T-helper 17 cell (primary cell): ENCODE measurements around the gene ECE1. TPM values are rescaled to one million over a fixed set of nuclear protein-coding genes. Genes with fewer than 3 reads are reported as not detected.
A peak's percentile ranks its signal among the peaks of the same experiment; 100 is the strongest.

Experiments
- ATAC-seq: fragments of 150-1000 bp; cut with Tn5 transposase; 2 replicates; pipeline ENCODE4 v1.10.0; 2021; ENCODE audit warnings: mild to moderate bottlenecking, moderate library complexity
- DNase-seq, 3 donors: peaks; one replicate each; pipeline versions ENCODE4 v3.0.0 to v3.0.0-alpha.2; 2020 to 2021
- H3K9me3 ChIP-seq: one replicate; pipeline ENCODE4 v1.7.0; 2013; ENCODE audit warnings: low read length, mild to moderate bottlenecking; ENCODE audit not compliant: control insufficient read depth, poor library complexity, severe bottlenecking
- H3K27ac Mint-ChIP-seq: one replicate; pipeline ENCODE4 v1.8.0; 2022; ENCODE audit warnings: mild to moderate bottlenecking, moderate library complexity, mixed read lengths
- H3K27me3 Mint-ChIP-seq: one replicate; pipeline ENCODE4 v1.8.0; 2022; ENCODE audit warnings: mixed read lengths
- H3K36me3 Mint-ChIP-seq: one replicate; pipeline ENCODE4 v1.8.0; 2022; ENCODE audit warnings: low read depth, mixed read lengths
- H3K4me1 Mint-ChIP-seq: one replicate; pipeline ENCODE4 v1.8.0; 2022; ENCODE audit warnings: mild to moderate bottlenecking, mixed read lengths
- H3K4me3 Mint-ChIP-seq: one replicate; pipeline ENCODE4 v1.8.0; 2022; ENCODE audit warnings: mild to moderate bottlenecking, moderate library complexity, mixed read lengths
- total RNA-seq, 4 donors: library from RNA in 2 of 4; stranded (reverse) in 2 of 4; gene quantifications; one replicate each; pipeline ENCODE4 v1.2.3 and lab custom pipeline; 2022 to 2026

Gene ECE1
- total RNA-seq, 2 donors from 2014 or later = 116 to 117 TPM

GRCh38 chr1:21321963-21322680 is 31.9 kb upstream of the ECE1 start:
- H3K27ac Mint-ChIP-seq = peak overlapping the region; percentile 84
- DNase-seq (no peak), ATAC-seq (no peak)
- H3K4me1 Mint-ChIP-seq = peaks cover 39% of the 10 kb centered on the region
- H3K36me3 Mint-ChIP-seq = peaks cover 2% of the 10 kb centered on the region
- H3K27me3 Mint-ChIP-seq = no peaks in the 10 kb centered on the region
- no peaks in the 10 kb centered on the region for H3K9me3 ChIP-seq
- H3K4me3 Mint-ChIP-seq = peak overlapping the region; percentile 66

- DNase-seq (no peak), ATAC-seq (no peak)
- no peaks in the 10 kb centered on the region for H3K9me3 ChIP-seq
- Mint-ChIP-seq H3K27ac (peak overlapping the region; percentile 70), H3K4me1 (peaks cover 36% of the 10 kb centered on the region), H3K27me3 (no peaks in the 10 kb centered on the region), H3K36me3 (peaks cover 2% of the 10 kb centered on the region), H3K4me3 (no peak overlapping the region)
Observed at GRCh38 chr1:21320410-21321108, 30.3 kb upstream of the ECE1 start.

- no peaks in the 10 kb centered on the region for H3K9me3 ChIP-seq
- DNase-seq (no peak), ATAC-seq (no peak)
- peaks cover 2% of the 10 kb centered on the region for H3K36me3 Mint-ChIP-seq
- H3K4me3 Mint-ChIP-seq = no peak overlapping the region
- peaks cover 31% of the 10 kb centered on the region for H3K4me1 Mint-ChIP-seq
- peak overlapping the region; percentile 70 for H3K27ac Mint-ChIP-seq
- H3K27me3 Mint-ChIP-seq = no peaks in the 10 kb centered on the region
Observed at GRCh38 chr1:21319447-21320407, 29.5 kb upstream of the ECE1 start.

GRCh38 chr1:21318714-21319159 is 28.5 kb upstream of the ECE1 start:
- Mint-ChIP-seq H3K27ac (no peak overlapping the region), H3K36me3 (peaks cover 2% of the 10 kb centered on the region)

GRCh38 chr1:21318057-21318713 is 27.9 kb upstream of the ECE1 start:
- H3K27me3 Mint-ChIP-seq = no peaks in the 10 kb centered on the region
- H3K4me1 Mint-ChIP-seq = peaks cover 34% of the 10 kb centered on the region
- peaks cover 2% of the 10 kb centered on the region for H3K36me3 Mint-ChIP-seq
- no peak overlapping the region for H3K4me3 Mint-ChIP-seq
- no peak overlapping the region for H3K27ac Mint-ChIP-seq
- ATAC-seq (no peak), DNase-seq (no peak)
- no peaks in the 10 kb centered on the region for H3K9me3 ChIP-seq

More at GRCh38 chr1:21318714-21319159, 28.5 kb upstream of the ECE1 start:
- Mint-ChIP-seq H3K4me1 (peaks cover 33% of the 10 kb centered on the region), H3K4me3 (no peak overlapping the region), H3K27me3 (no peaks in the 10 kb centered on the region)
- ATAC-seq (no peak), DNase-seq (no peak)
- no peaks in the 10 kb centered on the region for H3K9me3 ChIP-seq

GRCh38 chr1:21317690-21318043 is 27.4 kb upstream of the ECE1 start:
- peaks cover 36% of the 10 kb centered on the region for H3K4me1 Mint-ChIP-seq
- no peak overlapping the region for H3K4me3 Mint-ChIP-seq
- ATAC-seq = no peak
- H3K27me3 Mint-ChIP-seq = no peaks in the 10 kb centered on the region
- peaks cover 2% of the 10 kb centered on the region for H3K36me3 Mint-ChIP-seq
- no peak overlapping the region for H3K27ac Mint-ChIP-seq
- no peak for DNase-seq
- no peaks in the 10 kb centered on the region for H3K9me3 ChIP-seq

- H3K9me3 ChIP-seq = no peaks in the 10 kb centered on the region
- ATAC-seq = no peak
- no peak for DNase-seq
- Mint-ChIP-seq H3K4me1 (peaks cover 31% of the 10 kb centered on the region), H3K36me3 (peaks cover 2% of the 10 kb centered on the region), H3K27ac (no peak overlapping the region), H3K27me3 (no peaks in the 10 kb centered on the region), H3K4me3 (no peak overlapping the region)
Observed at GRCh38 chr1:21317035-21317689, 26.9 kb upstream of the ECE1 start.

- Mint-ChIP-seq H3K36me3 (peaks cover 2% of the 10 kb centered on the region), H3K4me3 (no peak overlapping the region), H3K27ac (peak overlapping the region; percentile 82), H3K27me3 (no peaks in the 10 kb centered on the region), H3K4me1 (peaks cover 29% of the 10 kb centered on the region)
- H3K9me3 ChIP-seq = no peaks in the 10 kb centered on the region
- DNase-seq = no peak
- ATAC-seq = no peak
Observed at GRCh38 chr1:21314743-21315396, 24.6 kb upstream of the ECE1 start.

- Mint-ChIP-seq H3K27me3 (no peaks in the 10 kb centered on the region), H3K27ac (peak overlapping the region; percentile 82), H3K4me3 (peak overlapping the region; percentile 28), H3K36me3 (no peaks in the 10 kb centered on the region), H3K4me1 (peaks cover 30% of the 10 kb centered on the region)
- no peak for DNase-seq
- no peaks in the 10 kb centered on the region for H3K9me3 ChIP-seq
- ATAC-seq = no peak
Observed at GRCh38 chr1:21313886-21314721, 23.8 kb upstream of the ECE1 start.

GRCh38 chr1:21313203-21313885 is 23.1 kb upstream of the ECE1 start:
- DNase-seq = no peak
- no peak for ATAC-seq
- Mint-ChIP-seq H3K36me3 (no peaks in the 10 kb centered on the region), H3K27me3 (no peaks in the 10 kb centered on the region), H3K4me1 (peaks cover 30% of the 10 kb centered on the region), H3K27ac (peak overlapping the region; percentile 34), H3K4me3 (peak overlapping the region; percentile 49)
- H3K9me3 ChIP-seq = no peaks in the 10 kb centered on the region

- no peaks in the 10 kb centered on the region for H3K36me3 Mint-ChIP-seq
- ATAC-seq (no peak), DNase-seq (no peak)
- no peak overlapping the region for H3K4me3 Mint-ChIP-seq
- H3K27ac Mint-ChIP-seq = peak overlapping the region; percentile 34
- H3K9me3 ChIP-seq = no peaks in the 10 kb centered on the region
- peaks cover 35% of the 10 kb centered on the region for H3K4me1 Mint-ChIP-seq
- no peaks in the 10 kb centered on the region for H3K27me3 Mint-ChIP-seq
Observed at GRCh38 chr1:21312407-21312992, 22.2 kb upstream of the ECE1 start.
